ENCODE measurements around the gene CD83.

The CD83 gene

DNA sequence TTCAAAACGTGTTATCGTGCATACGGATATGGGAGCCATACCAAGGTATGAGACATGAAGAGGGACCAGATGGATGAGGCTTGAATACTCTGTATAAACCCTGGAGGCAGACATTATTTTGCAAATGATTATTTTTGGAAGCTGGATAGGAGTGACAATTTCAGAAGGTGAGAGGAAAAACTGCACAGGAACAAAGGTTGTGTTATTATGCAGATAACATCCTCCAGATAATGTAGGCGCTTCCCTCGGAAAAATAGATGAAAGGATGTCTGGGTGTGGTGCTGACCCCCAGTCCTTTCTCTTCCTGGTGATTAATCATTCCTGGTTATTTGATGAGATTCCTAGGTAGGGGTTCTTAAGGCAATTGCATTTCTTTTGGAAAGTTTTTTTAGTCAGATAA, 36.4 kb upstream of the CD83 start:
- no peak for FAIRE-seq
- TF ChIP-seq TAF1 (IDR thresholded peaks at IDR 0.05; ENCODE audit: borderline replicate concordance, low read depth, low read length) (no peak), POLR2AphosphoS5 (IDR thresholded peaks at IDR 0.05; ENCODE audit: low read depth, low read length) (no peak), POLR2A (IDR thresholded peaks at IDR 0.05; ENCODE audit: low read depth, low read length) (no peak)
- no peak for DNase-seq (ENCODE audit: insufficient read length)

DNA sequence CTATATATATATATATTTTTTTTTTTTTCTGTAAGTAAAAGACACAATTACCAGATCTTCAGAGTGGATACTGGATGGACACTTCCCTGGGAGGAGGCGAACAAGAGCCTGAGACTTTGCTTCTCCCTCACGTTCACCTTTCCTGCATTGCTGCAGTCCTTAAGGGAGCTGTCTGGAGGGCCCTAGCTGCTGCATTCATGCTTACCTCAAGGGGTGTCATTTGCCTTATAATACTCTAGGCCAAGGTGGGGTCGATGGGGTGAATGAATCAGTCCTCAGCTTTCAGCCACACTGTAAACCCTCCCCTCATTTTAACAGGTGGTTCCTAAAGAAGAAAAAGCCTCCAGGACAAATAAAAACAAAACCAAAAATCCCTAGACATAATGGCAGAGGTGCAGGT, 34.8 kb upstream of the CD83 start:
- FAIRE-seq = no peak
- DNase-seq (ENCODE audit: insufficient read length) = no peak
- no peak for TF ChIP-seq POLR2AphosphoS5 (IDR thresholded peaks at IDR 0.05; ENCODE audit: low read depth, low read length)
- TF ChIP-seq POLR2A (IDR thresholded peaks at IDR 0.05; ENCODE audit: low read depth, low read length) = no peak
- TF ChIP-seq TAF1 (IDR thresholded peaks at IDR 0.05; ENCODE audit: borderline replicate concordance, low read depth, low read length) = no peak

DNA sequence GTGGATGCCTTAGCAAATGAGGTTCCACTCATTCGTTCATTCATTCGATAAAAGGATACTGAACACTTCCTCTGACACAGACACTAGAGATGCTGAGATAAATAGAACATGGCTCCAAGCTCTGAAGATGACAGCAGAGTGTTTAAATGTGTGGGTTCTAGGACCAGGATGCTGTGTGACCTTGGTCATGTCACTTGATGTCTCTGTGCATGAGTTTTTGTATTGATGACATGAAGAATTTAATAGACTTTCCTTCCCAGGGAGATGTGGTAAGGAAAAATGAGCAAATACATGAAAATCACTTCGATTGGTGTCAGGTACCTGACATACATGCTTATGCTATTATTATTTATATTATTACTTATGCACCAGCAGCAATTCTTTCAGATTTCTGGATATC, 34.3 kb upstream of the CD83 start:
- DNase-seq (ENCODE audit: insufficient read length) (no peak), FAIRE-seq (no peak)
- no peak for TF ChIP-seq POLR2AphosphoS5 (IDR thresholded peaks at IDR 0.05; ENCODE audit: low read depth, low read length)
- TF ChIP-seq POLR2A (IDR thresholded peaks at IDR 0.05; ENCODE audit: low read depth, low read length) = no peak
- no peak for TF ChIP-seq TAF1 (IDR thresholded peaks at IDR 0.05; ENCODE audit: borderline replicate concordance, low read depth, low read length)

DNA sequence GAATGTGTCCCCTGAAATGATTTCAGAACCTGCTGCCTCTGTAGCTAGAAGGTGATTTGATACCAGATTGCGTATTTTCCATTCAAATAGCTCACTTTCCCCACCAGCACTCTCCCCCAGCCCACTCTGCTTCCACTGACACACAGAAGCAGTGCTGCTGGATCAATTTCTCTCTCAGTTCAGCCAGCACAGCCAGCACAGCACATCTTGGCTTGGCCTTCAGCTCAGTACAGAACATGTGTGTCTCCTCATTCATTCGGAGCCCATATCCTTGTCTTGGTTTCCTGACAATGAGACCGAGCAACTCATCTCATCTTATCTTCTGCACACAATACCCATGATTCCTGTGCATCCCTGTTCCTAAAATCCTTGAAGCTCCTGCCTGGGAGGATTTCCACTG, 33.8 kb upstream of the CD83 start:
- TF ChIP-seq POLR2A (IDR thresholded peaks at IDR 0.05; ENCODE audit: low read depth, low read length) (no peak), POLR2AphosphoS5 (IDR thresholded peaks at IDR 0.05; ENCODE audit: low read depth, low read length) (no peak), TAF1 (IDR thresholded peaks at IDR 0.05; ENCODE audit: borderline replicate concordance, low read depth, low read length) (no peak)
- DNase-seq (ENCODE audit: insufficient read length) (no peak), FAIRE-seq (no peak)

DNA sequence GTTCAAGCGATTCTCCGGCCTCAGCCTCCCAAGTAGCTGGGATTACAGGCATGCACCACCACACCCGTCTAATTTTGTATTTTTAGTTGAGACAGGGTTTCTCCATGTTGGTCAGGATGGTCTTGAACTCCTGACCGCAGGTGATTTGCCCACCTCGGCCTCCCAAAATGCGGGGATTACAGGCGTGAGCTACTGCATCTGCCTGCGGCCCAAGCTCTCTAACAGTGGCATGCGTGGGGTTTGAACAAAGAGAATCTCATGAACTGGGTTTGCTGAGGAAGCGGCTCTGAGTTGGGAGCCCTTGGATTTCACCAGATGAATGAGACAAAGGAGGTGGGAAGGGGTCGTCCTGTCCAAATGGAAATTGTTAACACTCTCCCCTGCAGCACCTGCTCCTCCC, 33.2 kb upstream of the CD83 start:
- TF ChIP-seq POLR2A (IDR thresholded peaks at IDR 0.05; ENCODE audit: low read depth, low read length) = no peak
- no peak for TF ChIP-seq TAF1 (IDR thresholded peaks at IDR 0.05; ENCODE audit: borderline replicate concordance, low read depth, low read length)
- no peak for TF ChIP-seq POLR2AphosphoS5 (IDR thresholded peaks at IDR 0.05; ENCODE audit: low read depth, low read length)
- no peak for DNase-seq (ENCODE audit: insufficient read length)
- FAIRE-seq = no peak

DNA sequence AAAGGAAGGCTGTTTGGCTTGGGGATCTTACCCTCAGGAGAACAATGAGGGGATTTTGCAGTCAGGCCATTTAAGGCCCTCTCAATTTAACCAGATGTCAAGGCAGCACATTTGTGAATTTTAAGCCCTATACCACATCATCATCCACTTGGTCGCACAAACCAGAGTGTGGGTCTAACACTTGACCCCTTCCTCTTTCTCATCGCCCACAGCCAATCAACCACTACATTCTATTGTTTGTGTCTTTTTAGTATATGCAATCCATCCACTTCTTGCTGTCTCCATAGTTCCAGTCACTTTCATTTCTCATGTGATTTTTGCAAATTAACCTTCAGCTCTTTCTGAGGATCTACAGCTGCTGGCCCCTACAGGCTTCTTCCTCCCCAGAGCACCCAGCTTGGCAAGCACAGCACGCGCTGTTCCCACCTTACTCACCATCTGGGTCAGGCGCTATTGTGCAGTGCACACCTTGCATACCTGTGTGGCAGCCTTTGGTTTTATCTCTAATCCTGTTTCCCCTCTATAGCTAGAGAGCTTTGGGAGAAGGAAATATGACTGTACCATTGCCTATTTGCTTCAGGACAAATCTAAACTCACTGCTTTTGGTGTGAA, 32.3 kb upstream of the CD83 start:
- FAIRE-seq (peak; percentile 21), DNase-seq (ENCODE audit: insufficient read length) (no peak)
- TF ChIP-seq POLR2AphosphoS5 (IDR thresholded peaks at IDR 0.05; ENCODE audit: low read depth, low read length) = no peak
- TF ChIP-seq POLR2A (IDR thresholded peaks at IDR 0.05; ENCODE audit: low read depth, low read length) = no peak
- TF ChIP-seq TAF1 (IDR thresholded peaks at IDR 0.05; ENCODE audit: borderline replicate concordance, low read depth, low read length) = no peak

DNA sequence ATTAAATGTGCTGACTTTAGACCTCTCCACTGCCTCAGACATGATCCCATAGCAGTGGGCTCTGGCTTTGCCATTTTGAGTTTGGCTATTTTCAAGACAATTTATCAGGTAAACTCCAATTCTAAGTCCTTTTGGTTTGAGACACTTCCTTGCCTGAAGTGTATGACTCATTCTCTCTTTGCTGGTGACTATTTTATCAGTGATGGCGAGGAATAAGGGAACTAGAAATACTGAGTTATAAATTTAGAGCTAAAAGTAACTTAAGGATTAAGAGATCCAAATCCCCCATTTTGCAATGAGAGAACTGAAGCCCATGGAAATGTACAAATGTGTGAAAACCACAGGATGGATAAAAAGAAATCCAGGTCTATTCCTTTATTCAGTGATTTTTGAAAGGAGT, 30.9 kb upstream of the CD83 start:
- DNase-seq (ENCODE audit: insufficient read length) = no peak
- TF ChIP-seq POLR2A (IDR thresholded peaks at IDR 0.05; ENCODE audit: low read depth, low read length) (no peak), POLR2AphosphoS5 (IDR thresholded peaks at IDR 0.05; ENCODE audit: low read depth, low read length) (no peak), TAF1 (IDR thresholded peaks at IDR 0.05; ENCODE audit: borderline replicate concordance, low read depth, low read length) (no peak)
- FAIRE-seq = no peak

DNA sequence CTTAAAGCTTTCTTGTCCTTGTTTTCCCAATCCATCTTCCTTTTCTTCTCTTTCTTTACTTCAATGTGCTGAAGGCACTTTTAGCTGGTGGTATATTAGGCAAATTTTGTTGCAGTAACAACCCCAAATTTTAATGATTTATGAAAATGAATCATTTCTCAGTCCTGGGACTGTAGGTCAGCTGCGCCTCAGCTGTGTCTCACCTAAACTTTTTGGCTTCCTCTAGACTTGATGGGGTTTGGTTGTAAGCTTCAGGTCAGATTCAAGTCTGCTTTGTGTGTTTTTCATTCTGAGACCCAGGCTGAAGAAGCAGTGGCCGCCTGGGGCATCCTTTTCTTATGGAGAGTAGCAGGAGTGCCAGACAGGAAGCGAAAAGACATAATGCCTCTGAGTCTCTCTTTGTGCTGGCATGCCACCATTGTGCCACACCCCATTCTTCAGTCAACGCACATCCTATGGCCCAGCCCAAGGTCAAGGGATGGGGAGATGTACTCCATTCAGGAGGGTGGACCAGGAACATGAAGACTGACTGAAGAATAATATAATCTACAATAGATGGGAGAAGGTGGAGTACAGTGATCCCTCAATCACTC, 28.9 kb upstream of the CD83 start:
- no peak for DNase-seq (ENCODE audit: insufficient read length)
- TF ChIP-seq POLR2A (IDR thresholded peaks at IDR 0.05; ENCODE audit: low read depth, low read length) (no peak), POLR2AphosphoS5 (IDR thresholded peaks at IDR 0.05; ENCODE audit: low read depth, low read length) (no peak), TAF1 (IDR thresholded peaks at IDR 0.05; ENCODE audit: borderline replicate concordance, low read depth, low read length) (no peak)
- no peak for FAIRE-seq

DNA sequence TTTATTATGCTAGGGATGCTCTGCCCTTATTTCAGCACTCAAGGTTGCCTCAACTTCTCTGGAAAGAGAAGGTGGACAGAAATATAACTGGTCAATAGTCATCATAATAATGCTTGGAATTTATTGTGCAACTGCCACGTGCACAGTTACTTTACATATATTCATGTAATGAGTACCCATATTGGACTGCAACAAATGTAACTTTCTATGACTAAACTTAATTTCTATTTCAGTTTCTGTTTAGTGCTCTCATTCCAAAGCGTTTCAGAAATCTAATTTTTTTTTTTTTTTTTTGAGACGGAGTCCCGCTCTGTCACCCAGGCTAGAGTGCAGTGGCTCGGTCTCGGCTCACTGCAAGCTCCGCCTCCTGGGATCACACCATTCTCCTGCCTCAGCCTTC, 28.3 kb upstream of the CD83 start:
- TF ChIP-seq POLR2AphosphoS5 (IDR thresholded peaks at IDR 0.05; ENCODE audit: low read depth, low read length) (no peak), POLR2A (IDR thresholded peaks at IDR 0.05; ENCODE audit: low read depth, low read length) (no peak), TAF1 (IDR thresholded peaks at IDR 0.05; ENCODE audit: borderline replicate concordance, low read depth, low read length) (no peak)
- FAIRE-seq (peak; percentile 66), DNase-seq (ENCODE audit: insufficient read length) (peak; percentile 27)

DNA sequence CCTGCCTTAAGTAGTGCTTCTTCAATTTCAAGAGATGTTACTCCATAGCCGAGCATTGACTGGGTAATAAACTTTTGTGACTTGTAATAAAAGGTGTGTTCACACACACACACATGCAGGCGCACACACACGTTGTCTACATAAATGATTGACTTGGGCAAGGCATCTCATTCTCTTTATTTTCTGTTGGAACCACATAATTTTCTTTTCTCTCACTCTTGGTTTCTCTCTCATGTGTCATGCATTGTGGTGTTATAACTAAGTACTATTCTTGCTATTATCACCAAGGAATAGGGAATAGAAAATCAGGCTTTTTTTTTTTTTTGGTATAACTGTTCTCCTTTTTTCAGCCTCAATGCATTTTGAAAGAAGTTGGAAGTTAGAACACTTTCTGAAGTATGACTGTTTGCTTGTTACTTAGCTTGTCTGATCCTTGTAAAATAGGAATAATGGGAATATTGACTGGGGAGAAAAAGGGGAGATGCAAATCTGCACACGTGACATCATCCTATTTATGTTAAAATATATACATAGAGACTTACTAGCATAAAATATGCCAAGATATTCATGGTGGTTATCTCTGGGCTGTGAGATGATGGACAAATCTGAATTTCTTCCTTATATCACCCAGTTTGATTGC, 26.1 kb upstream of the CD83 start:
- no peak for DNase-seq (ENCODE audit: insufficient read length)
- FAIRE-seq = no peak
- TF ChIP-seq POLR2AphosphoS5 (IDR thresholded peaks at IDR 0.05; ENCODE audit: low read depth, low read length) = no peak
- TF ChIP-seq POLR2A (IDR thresholded peaks at IDR 0.05; ENCODE audit: low read depth, low read length) = no peak
- no peak for TF ChIP-seq TAF1 (IDR thresholded peaks at IDR 0.05; ENCODE audit: borderline replicate concordance, low read depth, low read length)

DNA sequence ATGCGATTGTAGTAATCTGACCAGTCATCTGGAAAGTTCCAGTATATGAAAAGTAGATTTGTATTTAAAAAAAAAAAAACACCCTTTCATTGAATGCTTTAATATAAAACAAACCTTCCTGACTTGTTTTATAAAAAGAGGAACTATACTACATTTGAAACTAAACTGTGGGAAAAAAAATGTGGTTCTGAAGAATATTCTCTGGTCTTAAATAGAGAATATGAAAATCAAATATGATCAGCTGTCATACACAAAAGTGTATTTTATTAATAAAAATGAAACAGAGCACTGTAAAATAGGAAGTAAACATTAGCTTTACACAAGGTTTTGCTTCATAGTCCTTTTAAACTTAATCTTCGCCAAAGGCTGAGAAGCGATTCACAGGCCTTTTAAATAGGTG, 25.3 kb upstream of the CD83 start:
- no peak for DNase-seq (ENCODE audit: insufficient read length)
- FAIRE-seq = no peak
- TF ChIP-seq TAF1 (IDR thresholded peaks at IDR 0.05; ENCODE audit: borderline replicate concordance, low read depth, low read length) (no peak), POLR2AphosphoS5 (IDR thresholded peaks at IDR 0.05; ENCODE audit: low read depth, low read length) (no peak), POLR2A (IDR thresholded peaks at IDR 0.05; ENCODE audit: low read depth, low read length) (no peak)

All from GM12892 (cell line).